GM12878 (cell line): ENCODE data around the gene OR13J1. TPM values are rescaled to one million over a fixed set of nuclear protein-coding genes. Genes with fewer than 3 reads are reported as not detected.

Experiments
- ATAC-seq: fragments of 200-7000 bp; cut with Tn5 transposase; 3 replicates; pipeline ENCODE4 v1.9.1; 2020; ENCODE audit warnings: mild to moderate bottlenecking, moderate library complexity
- BruUV-seq: library from RNA; stranded (reverse); fragments of 400-500 nt; replicated peaks from 2 replicates; lab custom pipeline; 2021; lab: Mats Ljungman, UMichigan
- CTCF ChIA-PET: fragments of 300-600 bp; sonication (Branson Sonifier 250); formaldehyde crosslinking; extraction: SDS; loops from one replicate; lab custom pipeline; 2021; ENCODE audit warnings: inconsistent platforms; lab: Yijun Ruan, JAX
- POLR2A ChIA-PET: fragments of 350-600 bp; formaldehyde crosslinking; extraction: SDS; loops from one replicate; lab custom pipeline; 2021; ENCODE audit warnings: inconsistent platforms; lab: Charles Lee
- RAD21 ChIA-PET: fragments of 300-600 bp; sonication (Branson Sonifier 250); formaldehyde crosslinking; loops from one replicate; lab custom pipeline; 2023; ENCODE audit warnings: antibody characterized with exemption; ENCODE audit not compliant: unreplicated experiment; lab: Charles Lee
- SMC1A ChIA-PET: fragments of 300-600 bp; sonication (Branson Sonifier 250); formaldehyde crosslinking; loops from one replicate; lab custom pipeline; 2023; ENCODE audit not compliant: unreplicated experiment, uncharacterized antibody; lab: Charles Lee
- DNase-seq: peaks from one replicate; pipeline ENCODE4 v3.0.0-alpha.2; 2011; ENCODE audit warnings: low read depth, low spot score
- FAIRE-seq: peaks from 3 replicates; lab custom pipeline; 2011; peaks lifted over from hg19 to GRCh38; lab: Jason Lieb, UNC
- H2AFZ ChIP-seq: 2 replicates; pipeline ENCODE4 v1.6.0; 2011; ENCODE audit warnings: low read depth, low read length, control low read depth; ENCODE audit not compliant: control insufficient read depth
- H3K27ac ChIP-seq: 2 replicates; pipeline ENCODE4 v1.5.1; 2011; ENCODE audit warnings: control low read depth; ENCODE audit not compliant: control insufficient read depth, insufficient read depth
- H3K27me3 ChIP-seq, 2 experiments: replicated peaks in 1 of 2; 2 replicates each; pipeline versions ENCODE4 v1.6.0 to v1.6.1; 2011; ENCODE audit warnings: low read length in 1 of 2; ENCODE audit not compliant: control insufficient read depth in 2 of 2, insufficient read depth in 2 of 2
- H3K36me3 ChIP-seq, 2 experiments: 2 replicates each; pipeline ENCODE4 v1.5.1; 2011; ENCODE audit warnings: low read length in 1 of 2; ENCODE audit not compliant: control insufficient read depth in 2 of 2, insufficient read depth in 2 of 2
- H3K4me1 ChIP-seq: 2 replicates; pipeline ENCODE4 v1.6.1; 2011; ENCODE audit warnings: mild to moderate bottlenecking, low read length, moderate library complexity, mixed read lengths; ENCODE audit not compliant: control insufficient read depth, insufficient read depth
- H3K4me2 ChIP-seq: 2 replicates; pipeline ENCODE4 v1.6.0; 2011; ENCODE audit warnings: control low read depth; ENCODE audit not compliant: control insufficient read depth, insufficient read depth
- H3K4me3 ChIP-seq: fragments of 200-600 bp; sonication (generic); 2 replicates; pipeline ENCODE4 v1.5.1; 2016
- H3K79me2 ChIP-seq: 2 replicates; pipeline ENCODE4 v1.6.0; 2011; ENCODE audit warnings: low read length; ENCODE audit not compliant: control insufficient read depth, insufficient read depth
- H3K9ac ChIP-seq: 2 replicates; pipeline ENCODE4 v1.8.0; 2011; ENCODE audit warnings: low read length, control low read depth, mixed read lengths; ENCODE audit not compliant: control insufficient read depth, insufficient read depth
- H3K9me3 ChIP-seq: replicated peaks from 3 replicates; pipeline ENCODE4 v1.5.1; 2011; ENCODE audit warnings: mild to moderate bottlenecking, low read length; ENCODE audit not compliant: control insufficient read depth, insufficient read depth
- H4K20me1 ChIP-seq: 2 replicates; pipeline ENCODE4 v1.6.0; 2011; ENCODE audit not compliant: control insufficient read depth, insufficient read depth
- BACH1 ChIP-seq: fragments of 450-650 bp; IDR thresholded peaks from 2 replicates; pipeline ENCODE4 v1.6.1; 2017; ENCODE audit warnings: mild to moderate bottlenecking, borderline replicate concordance
- BCL3 ChIP-seq: IDR thresholded peaks from 2 replicates; pipeline ENCODE4 v1.6.1; 2011; ENCODE audit warnings: borderline replicate concordance, low read depth, mild to moderate bottlenecking, moderate library complexity, low read length; ENCODE audit not compliant: insufficient read depth, poor library complexity, severe bottlenecking
- BRCA1 ChIP-seq: IDR thresholded peaks from 2 replicates; pipeline ENCODE4 v1.6.1; 2011; ENCODE audit warnings: low read depth, low read length, improper control_type of control experiment
- CBFB ChIP-seq: IDR thresholded peaks from 2 replicates; pipeline ENCODE4 v1.6.1; 2016; ENCODE audit warnings: antibody characterized with exemption, low read depth
- EP300 ChIP-seq, 2 experiments: fragments of 150-350 bp in 1 of 2; IDR thresholded peaks; 2 replicates each; pipeline ENCODE4 v1.6.1; 2011 to 2012; ENCODE audit warnings: low read depth in 2 of 2, low read length in 2 of 2, borderline replicate concordance in 1 of 2, improper control_type of control experiment in 1 of 2, inconsistent platforms in 1 of 2; ENCODE audit not compliant: control insufficient read depth in 1 of 2
- HSF1 ChIP-seq: fragments of 150-350 bp; IDR thresholded peaks from 2 replicates; pipeline ENCODE4 v1.6.1; 2014; ENCODE audit warnings: mild to moderate bottlenecking, low read depth, low read length
- JUNB ChIP-seq: IDR thresholded peaks from 2 replicates; pipeline ENCODE4 v1.6.1; 2016; ENCODE audit warnings: antibody characterized with exemption, mild to moderate bottlenecking
- POLR2AphosphoS5 ChIP-seq: IDR thresholded peaks from 2 replicates; pipeline ENCODE4 v1.6.1; 2011; ENCODE audit warnings: mild to moderate bottlenecking, low read length, inconsistent platforms
- POU2F2 ChIP-seq: IDR thresholded peaks from 3 replicates; pipeline ENCODE4 v1.6.1; 2011; ENCODE audit warnings: low read depth, mild to moderate bottlenecking, low read length, borderline replicate concordance
- SPI1 ChIP-seq: IDR thresholded peaks from 2 replicates; pipeline ENCODE4 v1.6.1; 2011; ENCODE audit warnings: low read depth, mild to moderate bottlenecking, low read length, moderate library complexity, borderline replicate concordance; ENCODE audit not compliant: insufficient read depth
- TCF12 ChIP-seq: IDR thresholded peaks from 2 replicates; pipeline ENCODE4 v1.6.1; 2011; ENCODE audit warnings: low read depth, mild to moderate bottlenecking, low read length
- TCF7 ChIP-seq: IDR thresholded peaks from 2 replicates; pipeline ENCODE4 v1.6.1; 2014; ENCODE audit warnings: antibody characterized with exemption, borderline replicate concordance
- WGBS: methylation state at CpG from one replicate; pipeline ENCODE4 v1.1.6; 2016; ENCODE audit warnings: low lambda C conversion rate; ENCODE audit not compliant: insufficient replicate concordance, insufficient coverage; ENCODE audit errors: missing lambda C conversion rate; 5-methylcytosine and 5-hydroxymethylcytosine counted together
- in situ Hi-C: fragments of 300-500 bp; cut with MboI; formaldehyde crosslinking; loops from 9 replicates; pipeline ENCODE4 v1.14.3; 2018; ENCODE audit warnings: mixed read lengths
- intact Hi-C: fragments of 100-400 bp; cut with micrococcal nuclease; formaldehyde crosslinking; loops from one replicate; pipeline ENCODE4 v1.14.2; 2022; ENCODE audit not compliant: unreplicated experiment
- polyA plus RNA-seq, 11 experiments: library from polyadenylated mRNA; depleted of rRNA in 4 of 11; unstranded in 6 of 11; stranded (reverse) in 5 of 11; fragments of >200 nt; fragmentation: Nextera tagmentation in 4 of 11; fragmentation: Illumina TruSeq in 1 of 11; extraction: Ambion mirVana in 4 of 11; extraction: Trizol in 1 of 11; gene quantifications; 1 replicate in 1 of 11; 2 replicates in 10 of 11; pipeline versions ENCODE4 v1.2.1 to v1.2.3, GENCODE V29; 2011 to 2016; ENCODE audit warnings: inconsistent platforms in 2 of 11, missing spikeins in 2 of 11, low read depth in 1 of 11
- total RNA-seq, 4 experiments: library from RNA; depleted of rRNA in 3 of 4; stranded (reverse); fragments of >200 nt in 3 of 4; fragmentation: Illumina TruSeq in 1 of 4; extraction: Trizol in 1 of 4; gene quantifications; 2 replicates each; pipeline versions ENCODE4 v1.2.1 to v1.2.3, GENCODE V29; 2013 to 2021
- TF ChIP-seq, protein P1 (sequence below): fragments of 450-650 bp; conservative IDR thresholded peaks from 2 replicates; pipeline ENCODE4 v1.6.1; 2017; ENCODE audit warnings: mild to moderate bottlenecking, moderate library complexity

OR13J1 gene
- total and polyA plus RNA-seq, 10 of the 15 experiments (the other 5 are each of a cell fraction or from before 2014, with no cell fraction given): not detected

DNA sequence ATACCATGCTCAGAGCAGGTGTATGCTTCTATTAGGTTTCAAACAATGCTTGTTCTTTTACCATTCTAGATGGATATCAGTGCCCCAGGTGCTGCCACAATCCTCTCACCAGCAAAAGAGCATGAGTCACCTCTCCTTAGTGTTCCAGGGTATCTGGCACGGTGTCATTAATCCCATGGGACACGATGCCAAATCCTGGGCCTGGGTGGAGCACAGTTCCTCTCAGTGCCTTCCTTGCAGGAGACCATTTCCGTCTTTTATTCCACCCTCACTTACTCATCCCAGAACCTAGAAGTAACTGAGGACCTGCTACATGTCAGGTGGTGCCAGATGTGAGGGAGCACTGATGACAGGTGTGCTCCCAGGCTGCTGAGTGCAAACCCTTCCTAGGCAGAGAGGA, 1.3 kb upstream of the OR13J1 start (continued):
- TF ChIP-seq, protein P1, sequence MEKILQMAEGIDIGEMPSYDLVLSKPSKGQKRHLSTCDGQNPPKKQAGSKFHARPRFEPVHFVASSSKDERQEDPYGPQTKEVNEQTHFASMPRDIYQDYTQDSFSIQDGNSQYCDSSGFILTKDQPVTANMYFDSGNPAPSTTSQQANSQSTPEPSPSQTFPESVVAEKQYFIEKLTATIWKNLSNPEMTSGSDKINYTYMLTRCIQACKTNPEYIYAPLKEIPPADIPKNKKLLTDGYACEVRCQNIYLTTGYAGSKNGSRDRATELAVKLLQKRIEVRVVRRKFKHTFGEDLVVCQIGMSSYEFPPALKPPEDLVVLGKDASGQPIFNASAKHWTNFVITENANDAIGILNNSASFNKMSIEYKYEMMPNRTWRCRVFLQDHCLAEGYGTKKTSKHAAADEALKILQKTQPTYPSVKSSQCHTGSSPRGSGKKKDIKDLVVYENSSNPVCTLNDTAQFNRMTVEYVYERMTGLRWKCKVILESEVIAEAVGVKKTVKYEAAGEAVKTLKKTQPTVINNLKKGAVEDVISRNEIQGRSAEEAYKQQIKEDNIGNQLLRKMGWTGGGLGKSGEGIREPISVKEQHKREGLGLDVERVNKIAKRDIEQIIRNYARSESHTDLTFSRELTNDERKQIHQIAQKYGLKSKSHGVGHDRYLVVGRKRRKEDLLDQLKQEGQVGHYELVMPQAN: no peak
- no peak for TF ChIP-seq TCF12
- TF ChIP-seq POU2F2: no peak
- TF ChIP-seq BACH1: no peak
- TF ChIP-seq BRCA1: no peak
- TF ChIP-seq SPI1: no peak
- no peak for TF ChIP-seq HSF1
- TF ChIP-seq, all 136 proteins: peak for 0

DNA sequence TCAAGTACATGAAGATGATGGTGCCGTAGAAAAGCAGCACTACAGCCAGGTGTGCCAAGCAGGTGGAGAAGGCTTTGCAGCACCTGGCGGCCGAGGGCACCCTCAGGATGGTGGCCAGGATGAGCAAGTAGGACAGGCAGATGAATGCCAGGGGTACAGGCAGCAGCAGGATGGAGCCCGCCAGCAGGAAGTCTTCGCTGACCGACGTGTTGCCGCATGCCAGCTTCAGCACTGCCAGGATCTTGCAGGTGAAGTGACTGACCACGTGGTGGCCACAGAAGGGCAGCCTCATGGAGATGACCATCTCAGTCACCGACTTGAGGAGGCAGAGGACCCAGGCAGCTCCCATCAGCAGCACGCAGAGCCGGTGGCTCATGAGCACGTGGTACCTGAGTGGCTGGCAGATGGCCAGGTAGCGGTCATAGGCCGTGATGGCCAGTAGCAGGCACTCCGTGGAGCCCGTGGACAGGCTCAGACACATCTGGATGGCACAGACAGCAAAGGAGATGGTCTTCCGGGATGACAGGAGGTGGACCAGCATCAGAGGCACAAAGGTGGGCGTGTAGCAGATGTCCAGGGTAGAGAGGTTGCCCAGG, 482 bp downstream of the OR13J1 start:
- ChIA-PET CTCF (interaction anchor here (1.2 kb wide), 1 partner anchor 79 kb away, joined by 4 read pairs; no protein-coding TSS in a partner anchor), RAD21 (no interaction called here), SMC1A (interaction anchor here (0.8 kb wide), 1 partner anchor 13 kb away, joined by 3 read pairs; no protein-coding TSS in a partner anchor), POLR2A (no interaction called here)
- FAIRE-seq: no peak
- no peaks in the 10 kb centered on the region for H3K4me1 ChIP-seq
- in situ Hi-C loops (no loop called here), intact Hi-C loops (no loop called here)
- BruUV-seq: no TSS peak
- H3K79me2 ChIP-seq: no peaks in the 10 kb centered on the region
- no peak overlapping the region for H3K4me3 ChIP-seq
- no peak overlapping the region for H2AFZ ChIP-seq
- H4K20me1 ChIP-seq: no peaks in the 10 kb centered on the region
- no peak overlapping the region for H3K4me2 ChIP-seq
- no peak overlapping the region for H3K27ac ChIP-seq
- H3K36me3 ChIP-seq: no peaks in the 10 kb centered on the region
- no peak for DNase-seq
- WGBS: 60% methylated on average over 19 of the region's 19 CpGs
- no peak for ATAC-seq
- no peaks in the 10 kb centered on the region for H3K27me3 ChIP-seq
- no peak overlapping the region for H3K9ac ChIP-seq
- no peaks in the 10 kb centered on the region for H3K9me3 ChIP-seq
- no peak for TF ChIP-seq POLR2AphosphoS5
- no peak for TF ChIP-seq EP300 (IDR thresholded peaks at IDR 0.05; ENCODE audit: borderline replicate concordance in 1 of 2, control insufficient read depth in 1 of 2, low read depth in 2 of 2, low read length in 2 of 2)
- TF ChIP-seq JUNB: no peak
- TF ChIP-seq TCF12: no peak
- TF ChIP-seq BCL3: no peak
- TF ChIP-seq TCF7: no peak
- TF ChIP-seq CBFB: no peak
- no peak for TF ChIP-seq BRCA1
